Effector memory CD4-positive, alpha-beta T cell (primary cell): ENCODE measurements around the gene SORL1.
"Not testable (repeated sequence)": the region's sequence is repeated elsewhere in the genome, so short reads cannot be mapped to it uniquely, and the experiment has no call there.

Source experiments
- DNase-seq, 3 donors: peaks; one replicate each; pipeline ENCODE4 v3.0.0-alpha.2; 2020
- H3K27ac ChIP-seq: 2 replicates; pipeline ENCODE4 v1.7.0; 2013; ENCODE audit warnings: mild to moderate bottlenecking, low read length, moderate library complexity; ENCODE audit not compliant: insufficient read depth, poor library complexity, severe bottlenecking
- H3K27me3 ChIP-seq: replicated peaks from 2 replicates; pipeline ENCODE4 v1.7.0; 2013; ENCODE audit warnings: mild to moderate bottlenecking, low read length; ENCODE audit not compliant: insufficient read depth, control insufficient read depth, poor library complexity, severe bottlenecking
- H3K36me3 ChIP-seq: 2 replicates; pipeline ENCODE4 v1.7.0; 2013; ENCODE audit warnings: mild to moderate bottlenecking, low read length, moderate library complexity; ENCODE audit not compliant: control insufficient read depth, insufficient read depth
- H3K4me1 ChIP-seq: 2 replicates; pipeline ENCODE4 v1.7.0; 2013; ENCODE audit warnings: low read length, mild to moderate bottlenecking; ENCODE audit not compliant: control insufficient read depth, insufficient read depth, poor library complexity, severe bottlenecking
- H3K4me3 ChIP-seq: 2 replicates; pipeline ENCODE4 v1.7.0; 2013; ENCODE audit warnings: low read length, low read depth, mild to moderate bottlenecking; ENCODE audit not compliant: insufficient read depth, poor library complexity, severe bottlenecking
- H3K9me3 ChIP-seq: 2 replicates; pipeline ENCODE4 v1.7.0; 2013; ENCODE audit warnings: mild to moderate bottlenecking, low read length, moderate library complexity; ENCODE audit not compliant: control insufficient read depth

SORL1 gene

GRCh38 chr11:121626980-121627379 lies 174.9 kb downstream of the SORL1 start:
- no peaks in the 10 kb centered on the region for H3K27me3 ChIP-seq
- no peak overlapping the region for H3K27ac ChIP-seq
- no peaks in the 10 kb centered on the region for H3K4me1 ChIP-seq
- no peak overlapping the region for H3K4me3 ChIP-seq
- no peak for DNase-seq
- H3K9me3 ChIP-seq: no peaks in the 10 kb centered on the region
- H3K36me3 ChIP-seq: peaks cover 97% of the 10 kb centered on the region

- Histone ChIP-seq H3K4me1 (no peaks in the 10 kb centered on the region), H3K9me3 (no peaks in the 10 kb centered on the region), H3K27ac (no peak overlapping the region), H3K4me3 (no peak overlapping the region), H3K27me3 (no peaks in the 10 kb centered on the region), H3K36me3 (peaks cover 77% of the 10 kb centered on the region)
- DNase-seq: no peak
Measured at GRCh38 chr11:121630041-121630440, 177.9 kb downstream of the SORL1 start.

GRCh38 chr11:121631456-121631855 lies 179.3 kb downstream of the SORL1 start:
- H3K36me3 ChIP-seq: peaks cover 63% of the 10 kb centered on the region

GRCh38 chr11:121634273-121634672 lies 182.2 kb downstream of the SORL1 start:
- H3K27me3 ChIP-seq: no peaks in the 10 kb centered on the region
- H3K4me1 ChIP-seq: no peaks in the 10 kb centered on the region
- H3K9me3 ChIP-seq: no peaks in the 10 kb centered on the region
- H3K4me3 ChIP-seq: no peak overlapping the region
- peaks cover 35% of the 10 kb centered on the region for H3K36me3 ChIP-seq
- H3K27ac ChIP-seq: no peak overlapping the region
- DNase-seq: no peak

More at GRCh38 chr11:121631456-121631855, 179.3 kb downstream of the SORL1 start:
- Histone ChIP-seq H3K4me1 (no peaks in the 10 kb centered on the region), H3K4me3 (no peak overlapping the region), H3K9me3 (no peaks in the 10 kb centered on the region), H3K27ac (no peak overlapping the region), H3K27me3 (no peaks in the 10 kb centered on the region)
- no peak for DNase-seq

- no peaks in the 10 kb centered on the region for H3K27me3 ChIP-seq
- no peaks in the 10 kb centered on the region for H3K4me1 ChIP-seq
- H3K9me3 ChIP-seq: no peaks in the 10 kb centered on the region
- peaks cover 30% of the 10 kb centered on the region for H3K36me3 ChIP-seq
- DNase-seq: no peak
- H3K27ac ChIP-seq: no peak overlapping the region
- H3K4me3 ChIP-seq: no peak overlapping the region
Measured at GRCh38 chr11:121634889-121635288, 182.8 kb downstream of the SORL1 start.

- Histone ChIP-seq H3K9me3 (no peaks in the 10 kb centered on the region), H3K4me1 (no peaks in the 10 kb centered on the region), H3K36me3 (peaks cover 19% of the 10 kb centered on the region), H3K27me3 (no peaks in the 10 kb centered on the region), H3K4me3 (no peak overlapping the region), H3K27ac (no peak overlapping the region)
- no peak for DNase-seq
Measured at GRCh38 chr11:121636081-121636799, 184.1 kb downstream of the SORL1 start.

GRCh38 chr11:121636800-121637176 lies 184.7 kb downstream of the SORL1 start:
- DNase-seq: no peak
- Histone ChIP-seq H3K36me3 (peaks cover 13% of the 10 kb centered on the region), H3K27me3 (no peaks in the 10 kb centered on the region), H3K9me3 (no peaks in the 10 kb centered on the region), H3K4me1 (no peaks in the 10 kb centered on the region), H3K4me3 (no peak overlapping the region), H3K27ac (no peak overlapping the region)

- not testable (repeated sequence) for DNase-seq
Measured at GRCh38 chr11:121637587-121637986, 185.5 kb downstream of the SORL1 start.

GRCh38 chr11:121643479-121644186 lies 191.5 kb downstream of the SORL1 start:
- Histone ChIP-seq H3K9me3 (no peaks in the 10 kb centered on the region), H3K4me1 (no peaks in the 10 kb centered on the region), H3K4me3 (no peak overlapping the region), H3K27ac (no peak overlapping the region), H3K36me3 (no peaks in the 10 kb centered on the region), H3K27me3 (no peaks in the 10 kb centered on the region)
- no peak for DNase-seq

More at GRCh38 chr11:121637587-121637986, 185.5 kb downstream of the SORL1 start:
- not testable (repeated sequence) for H3K36me3 ChIP-seq, H3K4me3 ChIP-seq, H3K9me3 ChIP-seq, H3K27ac ChIP-seq, H3K4me1 ChIP-seq, H3K27me3 ChIP-seq

GRCh38 chr11:121644187-121644512 lies 192.0 kb downstream of the SORL1 start:
- no peaks in the 10 kb centered on the region for H3K36me3 ChIP-seq
- no peak overlapping the region for H3K27ac ChIP-seq
- DNase-seq: no peak
- no peak overlapping the region for H3K4me3 ChIP-seq
- H3K27me3 ChIP-seq: no peaks in the 10 kb centered on the region
- H3K9me3 ChIP-seq: no peaks in the 10 kb centered on the region
- no peaks in the 10 kb centered on the region for H3K4me1 ChIP-seq
